Measurements from ENCODE around the gene FAM180B. TPM values are rescaled to one million over a fixed set of nuclear protein-coding genes. Genes with fewer than 3 reads are reported as not detected.

Gene FAM180B
- total and polyA plus RNA-seq, 2 of the 13 experiments (the other 11 are each of a cell fraction or from before 2014, with no cell fraction given), result 0.40 to 1.0 TPM

DNA sequence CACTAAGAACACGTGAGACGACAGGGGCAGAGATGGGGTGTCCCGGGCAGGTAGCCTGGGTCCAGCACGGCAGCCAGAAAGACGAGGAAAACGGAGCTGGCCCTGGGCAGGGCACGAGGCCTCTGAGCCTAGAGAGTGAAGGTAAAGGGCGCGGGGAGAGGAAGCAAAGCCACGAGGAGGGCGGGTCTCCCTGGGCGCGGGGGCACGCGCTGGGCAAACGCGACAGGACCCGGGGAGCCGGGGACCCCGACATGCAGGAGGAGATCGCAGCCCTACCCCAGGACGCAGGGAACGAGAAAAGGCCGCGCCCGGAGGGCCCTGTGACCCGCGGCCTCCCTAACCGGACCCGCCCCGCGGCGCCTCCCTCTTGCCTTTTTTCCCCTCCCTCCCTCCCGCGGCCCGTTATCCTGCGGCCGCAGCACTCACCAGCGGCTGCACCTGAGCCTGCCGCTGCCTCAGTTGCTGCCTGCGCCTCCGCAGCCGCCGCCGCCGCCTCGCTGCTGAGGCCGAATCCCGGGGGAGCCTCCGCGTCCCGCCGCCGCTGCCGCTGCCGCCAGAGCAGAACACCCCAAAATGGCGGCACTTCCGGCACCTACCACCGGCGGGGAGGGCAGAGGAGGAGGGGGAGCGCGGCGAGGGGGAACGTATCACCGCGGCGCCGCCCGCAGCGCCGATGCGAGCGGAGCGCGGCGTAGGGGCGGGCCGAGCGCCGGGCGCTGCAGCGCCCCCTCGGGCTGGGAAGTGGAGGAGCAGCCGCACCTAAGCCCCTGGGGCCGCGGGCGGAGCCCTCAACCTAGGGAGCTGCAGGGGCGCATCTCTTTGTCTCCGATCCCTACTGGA, 33.7 kb upstream of the FAM180B start, which contains the start of gene CELF1 (continued):
- TF ChIP-seq, protein P1, sequence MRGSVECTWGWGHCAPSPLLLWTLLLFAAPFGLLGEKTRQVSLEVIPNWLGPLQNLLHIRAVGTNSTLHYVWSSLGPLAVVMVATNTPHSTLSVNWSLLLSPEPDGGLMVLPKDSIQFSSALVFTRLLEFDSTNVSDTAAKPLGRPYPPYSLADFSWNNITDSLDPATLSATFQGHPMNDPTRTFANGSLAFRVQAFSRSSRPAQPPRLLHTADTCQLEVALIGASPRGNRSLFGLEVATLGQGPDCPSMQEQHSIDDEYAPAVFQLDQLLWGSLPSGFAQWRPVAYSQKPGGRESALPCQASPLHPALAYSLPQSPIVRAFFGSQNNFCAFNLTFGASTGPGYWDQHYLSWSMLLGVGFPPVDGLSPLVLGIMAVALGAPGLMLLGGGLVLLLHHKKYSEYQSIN (CRISPR knock-in tag; IDR thresholded peaks at IDR 0.05; ENCODE audit: borderline replicate concordance), result no peak
- TF ChIP-seq NONO (IDR thresholded peaks at IDR 0.05) (no peak), NONO (CRISPR knock-in tag; conservative IDR thresholded peaks at IDR 0.05) (peak; percentile 93), STAG1 (CRISPR knock-in tag; IDR thresholded peaks at IDR 0.05) (peak; percentile 49), GPN1 (CRISPR knock-in tag; IDR thresholded peaks at IDR 0.05; ENCODE audit: borderline replicate concordance) (no peak), PHF5A (CRISPR knock-in tag; IDR thresholded peaks at IDR 0.05; ENCODE audit: low read depth, unreplicated experiment) (peak; percentile 54), CHCHD3 (CRISPR knock-in tag; IDR thresholded peaks at IDR 0.05) (no peak), ZNF589 (CRISPR knock-in tag; conservative IDR thresholded peaks at IDR 0.05) (0 out of 2 replicates have a peak, but pooled peaks have one; percentile 73), ZBTB3 (CRISPR knock-in tag; IDR thresholded peaks at IDR 0.05; ENCODE audit: borderline replicate concordance, low read depth) (no peak), NCOA5 (CRISPR knock-in tag; IDR thresholded peaks at IDR 0.05) (no peak), RBM22 (optimal IDR thresholded peaks at IDR 0.05; ENCODE audit: low read length) (no peak), ISL2 (CRISPR knock-in tag; IDR thresholded peaks at IDR 0.05) (peak; percentile 23; the same call in 1 of the 2 replicates), ZNF776 (CRISPR knock-in tag; IDR thresholded peaks at IDR 0.05) (peak; percentile 91), MIER3 (CRISPR knock-in tag; IDR thresholded peaks at IDR 0.05; ENCODE audit: borderline replicate concordance) (no peak), ZNF775 (CRISPR knock-in tag; IDR thresholded peaks at IDR 0.05; ENCODE audit: borderline replicate concordance) (no peak), POLR2AphosphoS2 (IDR thresholded peaks at IDR 0.05; ENCODE audit: low read depth, low read length) (no peak), ZNF674 (CRISPR knock-in tag; IDR thresholded peaks at IDR 0.05; ENCODE audit: low read depth) (no peak), KDM6A (CRISPR knock-in tag; IDR thresholded peaks at IDR 0.05; ENCODE audit: low read depth) (no peak), YEATS2 (CRISPR knock-in tag; IDR thresholded peaks at IDR 0.05; ENCODE audit: borderline replicate concordance) (no peak; the same call in 1 of the 2 replicates), NR1H2 (CRISPR knock-in tag; IDR thresholded peaks at IDR 0.05; ENCODE audit: borderline replicate concordance, low read depth) (0 out of 2 replicates have a peak, but pooled peaks have one; percentile 42), HNRNPL (IDR thresholded peaks at IDR 0.05; ENCODE audit: low read depth, low read length) (no peak), ZSCAN21 (CRISPR knock-in tag; IDR thresholded peaks at IDR 0.05; ENCODE audit: borderline replicate concordance) (no peak)
- TF ChIP-seq, protein P2, sequence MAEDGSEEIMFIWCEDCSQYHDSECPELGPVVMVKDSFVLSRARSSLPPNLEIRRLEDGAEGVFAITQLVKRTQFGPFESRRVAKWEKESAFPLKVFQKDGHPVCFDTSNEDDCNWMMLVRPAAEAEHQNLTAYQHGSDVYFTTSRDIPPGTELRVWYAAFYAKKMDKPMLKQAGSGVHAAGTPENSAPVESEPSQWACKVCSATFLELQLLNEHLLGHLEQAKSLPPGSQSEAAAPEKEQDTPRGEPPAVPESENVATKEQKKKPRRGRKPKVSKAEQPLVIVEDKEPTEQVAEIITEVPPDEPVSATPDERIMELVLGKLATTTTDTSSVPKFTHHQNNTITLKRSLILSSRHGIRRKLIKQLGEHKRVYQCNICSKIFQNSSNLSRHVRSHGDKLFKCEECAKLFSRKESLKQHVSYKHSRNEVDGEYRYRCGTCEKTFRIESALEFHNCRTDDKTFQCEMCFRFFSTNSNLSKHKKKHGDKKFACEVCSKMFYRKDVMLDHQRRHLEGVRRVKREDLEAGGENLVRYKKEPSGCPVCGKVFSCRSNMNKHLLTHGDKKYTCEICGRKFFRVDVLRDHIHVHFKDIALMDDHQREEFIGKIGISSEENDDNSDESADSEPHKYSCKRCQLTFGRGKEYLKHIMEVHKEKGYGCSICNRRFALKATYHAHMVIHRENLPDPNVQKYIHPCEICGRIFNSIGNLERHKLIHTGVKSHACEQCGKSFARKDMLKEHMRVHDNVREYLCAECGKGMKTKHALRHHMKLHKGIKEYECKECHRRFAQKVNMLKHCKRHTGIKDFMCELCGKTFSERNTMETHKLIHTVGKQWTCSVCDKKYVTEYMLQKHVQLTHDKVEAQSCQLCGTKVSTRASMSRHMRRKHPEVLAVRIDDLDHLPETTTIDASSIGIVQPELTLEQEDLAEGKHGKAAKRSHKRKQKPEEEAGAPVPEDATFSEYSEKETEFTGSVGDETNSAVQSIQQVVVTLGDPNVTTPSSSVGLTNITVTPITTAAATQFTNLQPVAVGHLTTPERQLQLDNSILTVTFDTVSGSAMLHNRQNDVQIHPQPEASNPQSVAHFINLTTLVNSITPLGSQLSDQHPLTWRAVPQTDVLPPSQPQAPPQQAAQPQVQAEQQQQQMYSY (CRISPR knock-in tag; IDR thresholded peaks at IDR 0.05), result no peak; the same call in 1 of the 2 replicates
- TF ChIP-seq, protein P3, sequence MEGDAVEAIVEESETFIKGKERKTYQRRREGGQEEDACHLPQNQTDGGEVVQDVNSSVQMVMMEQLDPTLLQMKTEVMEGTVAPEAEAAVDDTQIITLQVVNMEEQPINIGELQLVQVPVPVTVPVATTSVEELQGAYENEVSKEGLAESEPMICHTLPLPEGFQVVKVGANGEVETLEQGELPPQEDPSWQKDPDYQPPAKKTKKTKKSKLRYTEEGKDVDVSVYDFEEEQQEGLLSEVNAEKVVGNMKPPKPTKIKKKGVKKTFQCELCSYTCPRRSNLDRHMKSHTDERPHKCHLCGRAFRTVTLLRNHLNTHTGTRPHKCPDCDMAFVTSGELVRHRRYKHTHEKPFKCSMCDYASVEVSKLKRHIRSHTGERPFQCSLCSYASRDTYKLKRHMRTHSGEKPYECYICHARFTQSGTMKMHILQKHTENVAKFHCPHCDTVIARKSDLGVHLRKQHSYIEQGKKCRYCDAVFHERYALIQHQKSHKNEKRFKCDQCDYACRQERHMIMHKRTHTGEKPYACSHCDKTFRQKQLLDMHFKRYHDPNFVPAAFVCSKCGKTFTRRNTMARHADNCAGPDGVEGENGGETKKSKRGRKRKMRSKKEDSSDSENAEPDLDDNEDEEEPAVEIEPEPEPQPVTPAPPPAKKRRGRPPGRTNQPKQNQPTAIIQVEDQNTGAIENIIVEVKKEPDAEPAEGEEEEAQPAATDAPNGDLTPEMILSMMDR (CRISPR knock-in tag; IDR thresholded peaks at IDR 0.05), result peak; percentile 82
